GM12878 (cell line): Measurements from ENCODE around the gene SLF2. TPM values are rescaled to one million over a fixed set of nuclear protein-coding genes. Genes with fewer than 3 reads are reported as not detected.
A peak's percentile ranks its signal among the peaks of the same experiment; 100 is the strongest.

Experiments
- ASH2L ChIP-seq: fragments of 300-600, 200-600 bp; sonication (generic); IDR thresholded peaks from 2 replicates; pipeline ENCODE4 v1.6.1; 2017; ENCODE audit warnings: low read depth, mild to moderate bottlenecking, borderline replicate concordance
- CREM ChIP-seq: IDR thresholded peaks from 2 replicates; pipeline ENCODE4 v1.6.1; 2014; ENCODE audit warnings: antibody characterized with exemption, low read depth
- FOS ChIP-seq: IDR thresholded peaks from 3 replicates; pipeline ENCODE4 v1.6.1; 2011; ENCODE audit warnings: borderline replicate concordance; ENCODE audit not compliant: insufficient read length; ENCODE audit errors: extremely low read depth
- HDAC6 ChIP-seq: fragments of 200-600 bp; sonication (generic); IDR thresholded peaks from one replicate; pipeline ENCODE4 v1.8.0; 2017; ENCODE audit warnings: antibody characterized with exemption; ENCODE audit not compliant: unreplicated experiment
- NFYB ChIP-seq: IDR thresholded peaks from 2 replicates; pipeline ENCODE4 v1.6.1; 2011; ENCODE audit warnings: low read depth, mild to moderate bottlenecking, low read length, improper control_type of control experiment, moderate library complexity; ENCODE audit not compliant: insufficient read depth
- PRDM15 ChIP-seq: fragments of 450-650 bp; formaldehyde crosslinking; IDR thresholded peaks from 2 replicates; pipeline ENCODE4 v1.4.0; 2020; ENCODE audit warnings: mild to moderate bottlenecking, moderate library complexity
- REST ChIP-seq: IDR thresholded peaks from 2 replicates; pipeline ENCODE4 v1.6.1; 2012; ENCODE audit warnings: mild to moderate bottlenecking, low read depth, low read length
- SIX5 ChIP-seq: IDR thresholded peaks from 2 replicates; pipeline ENCODE4 v1.6.1; 2011; ENCODE audit warnings: mild to moderate bottlenecking, low read depth, low read length, moderate library complexity; ENCODE audit not compliant: severe bottlenecking
- TCF7 ChIP-seq: IDR thresholded peaks from 2 replicates; pipeline ENCODE4 v1.6.1; 2014; ENCODE audit warnings: antibody characterized with exemption, borderline replicate concordance
- WRNIP1 ChIP-seq: IDR thresholded peaks from 2 replicates; pipeline ENCODE4 v1.6.1; 2011; ENCODE audit warnings: low read depth, low read length, improper control_type of control experiment, borderline replicate concordance
- ZBTB40 ChIP-seq: fragments of 450-650 bp; IDR thresholded peaks from 2 replicates; pipeline ENCODE4 v1.6.1; 2016; ENCODE audit warnings: mild to moderate bottlenecking, moderate library complexity, borderline replicate concordance
- polyA plus RNA-seq, 11 experiments: library from polyadenylated mRNA; depleted of rRNA in 4 of 11; unstranded in 6 of 11; stranded (reverse) in 5 of 11; fragments of >200 nt; fragmentation: Nextera tagmentation in 4 of 11; fragmentation: Illumina TruSeq in 1 of 11; extraction: Ambion mirVana in 4 of 11; extraction: Trizol in 1 of 11; gene quantifications; 1 replicate in 1 of 11; 2 replicates in 10 of 11; pipeline versions ENCODE4 v1.2.1 to v1.2.3, GENCODE V29; 2011 to 2016; ENCODE audit warnings: inconsistent platforms in 2 of 11, missing spikeins in 2 of 11, low read depth in 1 of 11
- total RNA-seq, 4 experiments: library from RNA; depleted of rRNA in 3 of 4; stranded (reverse); fragments of >200 nt in 3 of 4; fragmentation: Illumina TruSeq in 1 of 4; extraction: Trizol in 1 of 4; gene quantifications; 2 replicates each; pipeline versions ENCODE4 v1.2.1 to v1.2.3, GENCODE V29; 2013 to 2021
- TF ChIP-seq, protein P1 (sequence below), 3 experiments: IDR thresholded peaks in 2 of 3; conservative IDR thresholded peaks in 1 of 3; 2 replicates each; pipeline ENCODE4 v1.5.1; 2011; ENCODE audit warnings: low read depth in 3 of 3, low read length in 3 of 3, mild to moderate bottlenecking in 3 of 3, control low read depth in 2 of 3, moderate library complexity in 2 of 3, inconsistent platforms in 1 of 3, mixed read lengths in 1 of 3; ENCODE audit not compliant: control insufficient read depth in 2 of 3, insufficient read depth in 1 of 3; ENCODE audit errors: extremely low read depth in 1 of 3
- TF ChIP-seq, protein P2 (sequence below): fragments of 450-650 bp; IDR thresholded peaks from 2 replicates; pipeline ENCODE4 v1.6.1; 2016; ENCODE audit warnings: mild to moderate bottlenecking

SLF2 gene
- total and polyA plus RNA-seq, 10 of the 15 experiments (the other 5 are each of a cell fraction or from before 2014, with no cell fraction given), result 3.0 to 25.2 (median 17.9) TPM

DNA sequence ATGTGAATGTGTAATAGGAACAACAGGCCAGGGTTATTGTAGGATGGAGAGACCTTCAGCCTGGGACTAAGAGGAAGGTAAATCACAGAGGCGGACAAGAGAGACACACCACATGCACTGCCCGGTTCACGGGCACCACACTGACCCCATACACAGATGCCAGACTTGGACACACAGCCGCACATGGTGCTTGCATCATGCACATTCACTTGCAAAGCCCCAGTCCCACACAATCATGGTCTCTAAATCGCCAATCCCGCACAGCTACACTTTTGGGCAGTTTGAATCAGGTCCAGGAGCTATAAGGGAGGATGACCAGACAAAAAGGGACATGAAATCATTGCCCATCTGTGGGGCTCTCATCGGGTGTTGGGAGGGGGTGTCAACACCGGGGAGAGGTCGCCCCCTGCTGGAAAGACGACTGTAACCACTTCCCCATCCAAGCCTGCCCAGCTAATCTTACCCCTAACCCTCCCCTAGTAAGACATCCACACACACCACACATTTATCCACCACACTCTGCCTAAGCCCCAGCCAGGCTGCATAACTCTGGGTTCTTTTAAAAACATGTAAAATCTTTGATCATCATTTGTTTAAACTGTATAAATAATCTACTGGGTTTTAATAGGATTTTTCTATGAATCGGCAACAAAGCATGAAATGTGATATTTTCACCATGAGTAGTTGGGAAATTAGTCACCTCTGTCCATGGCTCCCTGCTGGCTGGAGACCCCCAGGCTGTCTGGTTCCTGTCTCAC lies 40.5 kb upstream of the SLF2 start (continued):
- TF ChIP-seq REST (no peak), CREM (no peak), ASH2L (no peak), SIX5 (no peak), PRDM15 (CRISPR knock-in tag) (no peak), HDAC6 (no peak), FOS (no peak), WRNIP1 (no peak), NFYB (no peak), TCF7 (no peak), ZBTB40 (no peak)
- TF ChIP-seq, protein P1, sequence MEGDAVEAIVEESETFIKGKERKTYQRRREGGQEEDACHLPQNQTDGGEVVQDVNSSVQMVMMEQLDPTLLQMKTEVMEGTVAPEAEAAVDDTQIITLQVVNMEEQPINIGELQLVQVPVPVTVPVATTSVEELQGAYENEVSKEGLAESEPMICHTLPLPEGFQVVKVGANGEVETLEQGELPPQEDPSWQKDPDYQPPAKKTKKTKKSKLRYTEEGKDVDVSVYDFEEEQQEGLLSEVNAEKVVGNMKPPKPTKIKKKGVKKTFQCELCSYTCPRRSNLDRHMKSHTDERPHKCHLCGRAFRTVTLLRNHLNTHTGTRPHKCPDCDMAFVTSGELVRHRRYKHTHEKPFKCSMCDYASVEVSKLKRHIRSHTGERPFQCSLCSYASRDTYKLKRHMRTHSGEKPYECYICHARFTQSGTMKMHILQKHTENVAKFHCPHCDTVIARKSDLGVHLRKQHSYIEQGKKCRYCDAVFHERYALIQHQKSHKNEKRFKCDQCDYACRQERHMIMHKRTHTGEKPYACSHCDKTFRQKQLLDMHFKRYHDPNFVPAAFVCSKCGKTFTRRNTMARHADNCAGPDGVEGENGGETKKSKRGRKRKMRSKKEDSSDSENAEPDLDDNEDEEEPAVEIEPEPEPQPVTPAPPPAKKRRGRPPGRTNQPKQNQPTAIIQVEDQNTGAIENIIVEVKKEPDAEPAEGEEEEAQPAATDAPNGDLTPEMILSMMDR (IDR thresholded peaks at IDR 0.05 in 2 of 3, conservative IDR thresholded peaks at IDR 0.05 in 1 of 3; ENCODE audit: control insufficient read depth in 2 of 3, extremely low read depth in 1 of 3, insufficient read depth in 1 of 3, low read depth in 3 of 3, low read length in 3 of 3), result peak; percentile 64 to 66 (median 65)
- TF ChIP-seq, protein P2, sequence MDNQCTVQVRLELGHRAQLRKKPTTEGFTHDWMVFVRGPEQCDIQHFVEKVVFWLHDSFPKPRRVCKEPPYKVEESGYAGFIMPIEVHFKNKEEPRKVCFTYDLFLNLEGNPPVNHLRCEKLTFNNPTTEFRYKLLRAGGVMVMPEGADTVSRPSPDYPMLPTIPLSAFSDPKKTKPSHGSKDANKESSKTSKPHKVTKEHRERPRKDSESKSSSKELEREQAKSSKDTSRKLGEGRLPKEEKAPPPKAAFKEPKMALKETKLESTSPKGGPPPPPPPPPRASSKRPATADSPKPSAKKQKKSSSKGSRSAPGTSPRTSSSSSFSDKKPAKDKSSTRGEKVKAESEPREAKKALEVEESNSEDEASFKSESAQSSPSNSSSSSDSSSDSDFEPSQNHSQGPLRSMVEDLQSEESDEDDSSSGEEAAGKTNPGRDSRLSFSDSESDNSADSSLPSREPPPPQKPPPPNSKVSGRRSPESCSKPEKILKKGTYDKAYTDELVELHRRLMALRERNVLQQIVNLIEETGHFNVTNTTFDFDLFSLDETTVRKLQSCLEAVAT, result no peak
